HG03575 (cell line): ENCODE results near the gene ZSCAN22.
"Not testable (repeated sequence)": the region's sequence is repeated elsewhere in the genome, so short reads cannot be mapped to it uniquely, and the experiment has no call there.

Experiments
- ATAC-seq: cut with Tn5 transposase; IDR thresholded peaks from one replicate; pipeline ENCODE4 v1.9.1; 2021; ENCODE audit not compliant: unreplicated experiment, insufficient number of reproducible peaks, low FRiP score; ENCODE audit errors: extremely low read depth

Gene ZSCAN22

GRCh38 chr19:58326914-58327726 lies at the start of gene ZSCAN22:
Gene ZSCAN22 (plus strand): TSS chr19:58326994. CDS start chr19:58334803, 7,809 bp downstream.
- ATAC-seq, result no peak

- ATAC-seq, result no peak
These were observed 49.6 kb upstream of the ZSCAN22 start for GRCh38 chr19:58277197-58277596.

DNA sequence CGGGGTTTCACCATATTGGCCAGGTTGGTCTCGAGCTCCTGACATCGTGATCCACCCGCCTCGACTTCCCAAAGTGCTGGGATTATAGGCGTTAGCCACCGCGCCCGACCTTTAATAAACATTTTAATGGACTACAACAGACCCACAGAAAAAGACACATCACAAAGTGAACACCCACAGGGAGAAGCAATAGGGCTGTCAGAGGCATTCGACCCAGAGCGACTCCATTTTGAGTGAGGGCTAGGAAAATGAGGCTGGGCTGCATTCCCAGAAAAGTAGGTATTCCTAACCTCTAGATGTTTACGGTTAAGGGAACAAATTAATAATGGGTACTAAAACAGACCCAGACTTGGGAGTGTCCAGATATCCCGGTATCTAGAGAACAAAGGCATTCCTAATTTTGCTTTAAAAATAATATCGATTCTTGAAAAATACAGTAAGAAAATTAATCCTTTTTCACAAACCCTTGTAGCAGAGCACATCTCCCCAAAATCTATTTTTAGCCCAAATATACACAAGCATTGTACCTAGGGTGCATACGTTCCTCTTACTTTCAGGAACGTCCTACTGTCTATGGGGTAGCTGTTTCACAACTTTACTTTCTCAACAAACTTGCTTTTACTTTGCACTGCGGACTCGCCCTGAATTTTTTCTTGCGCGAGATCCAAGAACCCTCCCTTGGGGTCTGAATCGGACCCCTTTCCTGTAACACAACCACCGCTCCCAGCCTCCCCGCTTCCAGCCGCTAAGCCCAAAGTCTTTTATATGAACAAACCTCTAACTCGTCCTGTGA lies 48.9 kb upstream of the ZSCAN22 start:
- no peak for ATAC-seq

- ATAC-seq, result peak; percentile 49
These were observed 48.2 kb upstream of the ZSCAN22 start, which contains the start of gene ZNF8 for GRCh38 chr19:58278541-58279041. Gene ZNF8 (plus strand): TSS chr19:58278955. CDS start chr19:58279082, 127 bp downstream.

- ATAC-seq, result no peak
These were observed 47.5 kb upstream of the ZSCAN22 start for GRCh38 chr19:58279042-58279924.

DNA sequence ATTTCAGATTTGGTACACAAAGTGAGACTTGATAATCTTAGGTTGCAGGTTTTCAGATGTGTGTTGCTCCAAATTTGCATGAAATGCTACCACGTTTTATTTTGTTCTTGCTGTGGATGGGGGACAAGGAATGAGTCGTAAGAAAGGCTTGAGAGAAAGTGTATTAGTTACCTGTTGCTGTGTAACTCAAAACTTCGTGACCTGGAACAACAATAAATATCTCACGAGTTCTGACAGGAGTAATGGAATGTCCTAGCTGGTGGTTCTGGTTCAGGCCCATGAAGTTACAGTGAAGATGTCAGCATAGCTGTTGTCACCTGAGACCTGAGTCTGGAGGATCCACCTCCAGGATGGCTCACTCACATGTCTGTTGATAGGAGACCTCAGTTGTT lies 46.9 kb upstream of the ZSCAN22 start:
- ATAC-seq, result no peak

- no peak for ATAC-seq
These were observed 42.6 kb upstream of the ZSCAN22 start for GRCh38 chr19:58284199-58284598.

- no peak for ATAC-seq
These were observed 34.9 kb upstream of the ZSCAN22 start for GRCh38 chr19:58291943-58292342.

GRCh38 chr19:58294743-58295374 lies 31.9 kb upstream of the ZSCAN22 start:
- ATAC-seq, result no peak

DNA sequence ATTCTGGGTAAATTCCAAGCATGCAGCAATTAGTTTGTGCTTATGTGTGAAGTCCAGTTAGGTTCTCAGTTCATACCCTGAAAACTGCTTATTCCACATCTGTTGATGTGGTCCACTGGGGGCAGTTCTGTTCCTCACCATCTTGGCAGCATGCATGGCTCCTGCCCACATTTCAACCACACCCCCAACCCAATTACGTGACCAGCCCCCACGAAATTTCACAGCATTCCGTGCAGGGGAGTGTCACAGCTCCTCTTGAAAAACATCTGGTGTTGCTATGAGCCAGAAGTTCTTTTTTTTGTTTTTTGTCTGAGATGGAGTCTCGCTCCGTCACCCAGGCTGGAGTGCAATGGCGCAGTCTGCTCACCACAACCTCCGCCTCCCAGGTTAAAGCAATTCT lies 30.7 kb upstream of the ZSCAN22 start:
- no peak for ATAC-seq

- ATAC-seq, result no peak
These were observed 26.2 kb upstream of the ZSCAN22 start for GRCh38 chr19:58300620-58301019.

DNA sequence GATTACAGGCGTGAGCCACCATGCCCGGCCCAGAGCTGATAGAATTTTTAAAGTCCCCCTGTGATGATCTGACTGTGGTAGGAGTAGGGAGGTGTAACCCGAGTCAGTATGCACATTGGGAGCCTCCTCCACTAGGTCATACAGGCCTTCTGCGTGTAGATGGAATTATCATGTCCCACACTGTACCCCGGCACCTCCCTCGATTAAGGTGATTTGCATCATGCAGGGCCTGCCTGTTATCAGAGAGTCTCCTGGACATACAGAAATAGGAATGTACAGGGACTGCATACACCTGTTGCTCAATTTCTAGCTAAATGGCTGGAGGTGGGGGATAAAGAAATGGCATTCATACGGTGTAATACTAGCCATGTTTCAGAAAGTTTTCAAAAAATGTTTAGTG lies 22.5 kb upstream of the ZSCAN22 start:
- ATAC-seq, result no peak

- ATAC-seq, result no peak
These were observed 22.1 kb upstream of the ZSCAN22 start for GRCh38 chr19:58304748-58305064.

DNA sequence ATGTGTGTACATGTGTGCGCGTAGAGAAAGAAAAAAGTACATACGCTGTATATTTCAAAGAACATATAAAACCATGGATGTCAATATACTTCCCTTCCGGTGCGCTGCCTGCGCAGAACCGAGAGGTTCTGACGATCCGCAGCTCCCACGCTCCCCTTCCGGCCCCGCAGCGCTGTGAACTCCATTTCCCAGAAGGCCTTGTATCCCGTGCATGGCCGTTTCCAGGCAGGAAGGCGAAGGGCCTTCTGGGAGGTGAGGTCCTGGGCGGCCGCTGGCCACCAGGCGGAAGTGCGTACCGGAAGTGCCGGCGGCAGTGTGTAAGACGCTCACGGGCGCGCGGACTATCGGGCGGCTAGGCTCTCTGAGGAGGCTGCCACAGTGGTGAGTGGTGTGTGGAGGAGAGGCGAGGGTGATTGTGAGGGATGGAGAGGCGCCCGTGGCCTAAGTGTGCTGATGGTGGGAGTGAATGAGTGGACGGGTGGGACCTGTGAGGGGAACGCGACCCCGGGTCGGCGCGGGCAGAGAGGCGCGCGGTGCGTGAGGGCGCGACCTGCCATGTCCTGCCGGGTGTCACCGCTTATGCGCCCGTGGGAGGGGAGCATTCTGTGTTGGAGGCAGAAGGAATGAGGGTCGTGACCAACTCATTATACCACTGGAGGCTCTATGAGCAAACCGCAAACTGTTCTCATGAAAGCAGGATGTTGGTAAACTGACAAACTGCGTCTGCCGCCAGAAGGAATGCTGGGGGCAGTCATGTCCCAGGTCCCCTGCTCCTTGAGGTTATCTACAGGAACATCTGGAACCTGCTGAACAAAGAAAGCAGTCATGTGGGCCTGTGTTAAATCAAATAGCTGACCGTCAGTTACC lies 21.5 kb upstream of the ZSCAN22 start, which contains the start of gene ERVK3-1:
Gene ERVK3-1 (plus strand): TSS at position 313 of the 867 bp plus-strand sequence. CDS start 6,792 bp downstream, outside the sequence.
- peak; percentile 74 for ATAC-seq

DNA sequence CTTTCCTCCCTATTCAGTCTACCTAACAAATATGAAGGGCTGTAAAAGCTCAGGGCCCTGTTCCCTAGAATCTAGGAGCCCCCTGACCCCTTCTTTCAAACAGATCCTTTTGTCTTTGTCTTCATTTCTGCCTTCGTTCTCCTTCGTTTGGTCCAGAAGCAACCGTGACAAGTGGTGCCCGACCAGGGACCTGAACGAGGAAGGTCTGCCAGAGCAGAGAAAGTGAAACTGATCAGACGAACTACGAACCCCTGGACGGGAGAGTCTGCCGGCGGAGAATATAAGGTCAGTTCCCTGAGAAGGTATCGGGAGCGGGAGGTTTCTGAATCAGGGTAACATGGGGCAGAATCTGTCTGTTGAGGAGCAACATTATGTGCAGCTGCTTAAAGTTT lies 20.9 kb upstream of the ZSCAN22 start:
- no peak for ATAC-seq

DNA sequence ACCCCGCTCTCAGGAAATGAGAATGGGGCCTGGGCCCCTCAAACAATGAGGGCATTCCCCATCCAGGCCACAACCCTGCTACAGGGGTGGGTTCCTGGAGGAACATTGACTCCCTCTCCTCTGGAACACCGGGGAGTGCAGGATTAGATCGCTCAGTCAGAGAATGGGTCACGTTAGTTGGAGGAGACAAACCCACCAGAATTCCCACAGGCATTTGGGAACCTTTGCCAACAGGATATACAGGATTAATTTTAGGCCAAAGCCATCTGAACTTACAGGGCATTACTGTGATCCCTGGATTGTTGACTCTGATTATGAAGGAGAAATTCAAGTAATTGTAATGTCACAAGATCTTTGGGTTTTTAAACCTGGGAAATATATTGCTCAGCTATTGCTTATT lies 19.1 kb upstream of the ZSCAN22 start:
- ATAC-seq, result no peak

DNA sequence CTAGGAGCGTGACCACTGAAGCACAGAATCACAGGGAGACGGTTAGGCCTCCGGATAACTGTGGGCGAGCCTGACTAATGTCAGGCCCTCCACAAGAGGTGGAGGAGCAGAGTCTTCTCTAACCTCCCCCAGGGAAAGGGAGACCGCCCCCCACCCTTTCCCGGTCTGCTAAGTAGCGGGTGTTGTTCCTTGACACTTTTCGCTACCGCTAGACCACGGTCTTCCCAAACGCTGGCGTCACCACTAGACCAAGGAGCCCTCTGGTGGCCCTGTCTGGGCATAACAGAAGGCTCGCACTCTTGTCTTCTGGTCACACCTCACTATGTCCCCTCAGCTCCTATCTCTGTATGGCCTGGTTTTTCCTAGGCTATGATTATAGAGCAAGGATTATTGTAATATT lies 16.1 kb upstream of the ZSCAN22 start:
- ATAC-seq, result not testable (repeated sequence)
